Measurements from ENCODE around the gene CNTNAP2. TPM values are rescaled to one million over a fixed set of nuclear protein-coding genes. Genes with fewer than 3 reads are reported as not detected.
"Not testable (repeated sequence)": the region's sequence is repeated elsewhere in the genome, so short reads cannot be mapped to it uniquely, and the experiment has no call there.

CNTNAP2 gene
- total RNA-seq, 1 donor from 2014 or later, result 5.4 TPM

DNA sequence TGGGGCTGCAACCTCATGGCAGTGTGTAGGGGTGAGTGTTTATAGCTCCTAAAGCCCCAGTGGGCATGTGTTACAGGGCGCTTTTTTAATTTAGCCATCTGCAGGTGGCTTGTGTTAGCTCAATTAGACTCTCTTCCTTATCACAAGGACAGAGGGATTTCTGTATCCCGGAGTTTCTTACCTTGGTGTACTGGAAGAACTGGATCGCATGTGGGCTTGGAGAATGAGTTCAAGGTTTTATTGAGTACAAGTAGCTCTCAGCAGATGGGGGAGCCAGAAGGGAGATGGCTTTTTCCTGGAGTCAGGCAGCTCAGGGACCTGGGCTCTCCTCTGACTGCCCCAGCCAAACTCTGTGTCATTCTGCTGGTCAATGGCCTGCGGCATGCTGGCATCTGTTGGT lies 2320.4 kb downstream of the CNTNAP2 start:
- Mint-ChIP-seq H3K36me3 (ENCODE audit: low read depth, unreplicated experiment) (no peaks in the 10 kb centered on the region), H3K27me3 (ENCODE audit: unreplicated experiment) (no peaks in the 10 kb centered on the region), H3K4me1 (ENCODE audit: unreplicated experiment) (peaks cover 9% of the 10 kb centered on the region), H3K4me3 (ENCODE audit: unreplicated experiment) (no peak overlapping the region), H3K27ac (ENCODE audit: unreplicated experiment) (no peak overlapping the region), H3K9me3 (ENCODE audit: unreplicated experiment) (no peaks in the 10 kb centered on the region)
- no peak for DNase-seq (ENCODE audit: low spot score)
- TF ChIP-seq CTCF (IDR thresholded peaks at IDR 0.05; ENCODE audit: unreplicated experiment), result no peak

- Mint-ChIP-seq H3K9me3 (ENCODE audit: unreplicated experiment) (no peaks in the 10 kb centered on the region), H3K4me1 (ENCODE audit: unreplicated experiment) (no peaks in the 10 kb centered on the region), H3K27me3 (ENCODE audit: unreplicated experiment) (peaks cover 3% of the 10 kb centered on the region), H3K27ac (ENCODE audit: unreplicated experiment) (no peak overlapping the region), H3K4me3 (ENCODE audit: unreplicated experiment) (no peak overlapping the region), H3K36me3 (ENCODE audit: low read depth, unreplicated experiment) (peaks cover 11% of the 10 kb centered on the region)
- no peak for DNase-seq (ENCODE audit: low spot score)
- TF ChIP-seq CTCF (IDR thresholded peaks at IDR 0.05; ENCODE audit: unreplicated experiment), result no peak
Measured at GRCh38 chr7:148442141-148442655, 2325.6 kb downstream of the CNTNAP2 start.

GRCh38 chr7:148442933-148443332 lies 2326.3 kb downstream of the CNTNAP2 start:
- Mint-ChIP-seq H3K27me3 (ENCODE audit: unreplicated experiment) (peaks cover 3% of the 10 kb centered on the region), H3K9me3 (ENCODE audit: unreplicated experiment) (no peaks in the 10 kb centered on the region)
- TF ChIP-seq CTCF (IDR thresholded peaks at IDR 0.05; ENCODE audit: unreplicated experiment), result no peak

DNA sequence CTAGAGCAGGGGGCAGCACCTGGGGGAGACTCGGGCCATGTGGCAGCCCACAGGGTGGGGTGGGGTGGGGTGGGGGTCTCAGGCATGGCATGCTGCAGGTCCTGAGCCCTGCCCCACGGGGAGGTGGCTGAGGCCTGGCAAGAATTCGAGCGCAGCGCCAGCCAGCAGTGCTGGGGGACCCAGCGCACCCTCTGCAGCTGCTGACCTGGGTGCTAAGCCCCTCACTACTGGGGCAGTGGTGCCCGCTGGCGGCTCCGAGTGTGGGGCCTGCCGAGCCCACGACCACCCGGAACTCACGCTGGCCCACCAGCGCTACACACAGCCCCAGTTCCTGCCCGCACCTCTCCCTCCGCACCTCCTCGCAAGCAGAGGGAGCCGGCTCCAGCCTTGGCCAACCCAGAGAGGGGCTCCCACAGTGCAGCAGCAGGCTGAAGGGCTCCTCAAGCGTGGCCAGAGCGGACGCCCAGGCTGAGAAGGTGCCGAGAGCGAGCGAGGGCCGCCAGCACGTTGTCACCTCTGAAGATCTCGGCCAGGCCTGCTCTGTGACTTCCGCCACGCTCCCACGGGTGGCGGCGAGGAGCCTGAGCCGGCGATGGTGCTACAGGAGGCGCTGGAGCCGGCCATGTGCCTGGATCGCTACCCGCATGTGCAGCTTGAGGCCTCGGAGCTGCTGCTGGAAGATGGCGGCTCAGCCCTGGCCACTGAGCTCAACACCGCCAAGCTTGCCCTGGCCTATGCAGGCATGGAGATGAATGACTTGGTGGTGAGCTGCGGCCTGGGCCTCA lies 2328.9 kb downstream of the CNTNAP2 start:
- no peak overlapping the region for H3K27ac Mint-ChIP-seq (ENCODE audit: unreplicated experiment)
- H3K27me3 Mint-ChIP-seq (ENCODE audit: unreplicated experiment), result peaks cover 3% of the 10 kb centered on the region
- H3K4me3 Mint-ChIP-seq (ENCODE audit: unreplicated experiment), result no peak overlapping the region
- TF ChIP-seq CTCF (IDR thresholded peaks at IDR 0.05; ENCODE audit: unreplicated experiment), result no peak
- H3K9me3 Mint-ChIP-seq (ENCODE audit: unreplicated experiment), result no peaks in the 10 kb centered on the region
- peaks cover 4% of the 10 kb centered on the region for H3K4me1 Mint-ChIP-seq (ENCODE audit: unreplicated experiment)
- no peak for DNase-seq (ENCODE audit: low spot score)
- H3K36me3 Mint-ChIP-seq (ENCODE audit: low read depth, unreplicated experiment), result peaks cover 11% of the 10 kb centered on the region

More at GRCh38 chr7:148442933-148443332, 2326.3 kb downstream of the CNTNAP2 start:
- H3K36me3 Mint-ChIP-seq (ENCODE audit: low read depth, unreplicated experiment), result peaks cover 11% of the 10 kb centered on the region
- DNase-seq (ENCODE audit: low spot score), result no peak
- H3K4me3 Mint-ChIP-seq (ENCODE audit: unreplicated experiment), result no peak overlapping the region
- H3K27ac Mint-ChIP-seq (ENCODE audit: unreplicated experiment), result no peak overlapping the region
- no peaks in the 10 kb centered on the region for H3K4me1 Mint-ChIP-seq (ENCODE audit: unreplicated experiment)

- H3K9me3 Mint-ChIP-seq (ENCODE audit: unreplicated experiment), result no peaks in the 10 kb centered on the region
- no peak for TF ChIP-seq CTCF (IDR thresholded peaks at IDR 0.05; ENCODE audit: unreplicated experiment)
- no peak for DNase-seq (ENCODE audit: low spot score)
- H3K36me3 Mint-ChIP-seq (ENCODE audit: low read depth, unreplicated experiment), result peaks cover 12% of the 10 kb centered on the region
- peaks cover 5% of the 10 kb centered on the region for H3K27me3 Mint-ChIP-seq (ENCODE audit: unreplicated experiment)
- no peak overlapping the region for H3K27ac Mint-ChIP-seq (ENCODE audit: unreplicated experiment)
- H3K4me1 Mint-ChIP-seq (ENCODE audit: unreplicated experiment), result peaks cover 9% of the 10 kb centered on the region
- H3K4me3 Mint-ChIP-seq (ENCODE audit: unreplicated experiment), result no peak overlapping the region
Measured at GRCh38 chr7:148447221-148447849, 2330.7 kb downstream of the CNTNAP2 start.

GRCh38 chr7:148451526-148451925 lies 2334.9 kb downstream of the CNTNAP2 start:
- H3K4me1 Mint-ChIP-seq (ENCODE audit: unreplicated experiment), result peaks cover 13% of the 10 kb centered on the region
- not testable (repeated sequence) for H3K27me3 Mint-ChIP-seq (ENCODE audit: unreplicated experiment); DNase-seq (ENCODE audit: low spot score); H3K9me3 Mint-ChIP-seq (ENCODE audit: unreplicated experiment); H3K36me3 Mint-ChIP-seq (ENCODE audit: low read depth, unreplicated experiment); H3K4me3 Mint-ChIP-seq (ENCODE audit: unreplicated experiment); H3K27ac Mint-ChIP-seq (ENCODE audit: unreplicated experiment)
